Measurements from ENCODE around the gene AZU1.
"Not testable (repeated sequence)": the region's sequence is repeated elsewhere in the genome, so short reads cannot be mapped to it uniquely, and the experiment has no call there.

AZU1 gene

DNA sequence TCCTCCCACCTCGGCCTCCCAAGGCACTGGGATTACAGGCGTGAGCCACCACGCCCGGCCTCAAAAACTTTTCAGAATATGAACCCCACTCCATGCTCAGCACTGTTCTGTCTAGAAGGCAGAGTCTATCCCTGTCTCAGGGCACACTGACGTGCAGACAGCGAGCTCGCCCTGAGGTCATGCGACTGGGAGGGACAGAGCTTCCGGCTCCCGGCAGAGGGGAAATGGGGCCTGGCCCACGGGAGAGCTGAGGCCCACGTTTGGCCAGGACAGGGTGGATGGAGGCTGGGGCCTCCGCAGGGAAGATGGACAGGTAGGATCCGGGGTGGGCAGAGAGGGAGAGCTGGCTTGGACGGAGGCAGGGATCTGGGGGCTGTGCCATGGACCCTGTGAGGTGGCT, 2.8 kb upstream of the AZU1 start:
- peaks cover 5% of the 10 kb centered on the region for H3K27me3 ChIP-seq (ENCODE audit: low read depth, low read length)
- no peak overlapping the region for H3K4me3 ChIP-seq (ENCODE audit: low read depth in 1 of 2, low read length in 2 of 2)
- no peak overlapping the region for H3K27ac ChIP-seq (ENCODE audit: low read length)
- no peaks in the 10 kb centered on the region for H3K36me3 ChIP-seq (ENCODE audit: control insufficient read depth in 1 of 2, insufficient read depth in 2 of 2, low read length in 2 of 2)
- no peaks in the 10 kb centered on the region for H3K9me3 ChIP-seq (ENCODE audit: control insufficient read depth in 1 of 2, low read length in 2 of 2)
- H3K4me1 ChIP-seq (ENCODE audit: control insufficient read depth in 1 of 2, insufficient read depth in 2 of 2, low read length in 2 of 2), result peaks cover 0 to 15% of the 10 kb centered on the region in 2 donors

DNA sequence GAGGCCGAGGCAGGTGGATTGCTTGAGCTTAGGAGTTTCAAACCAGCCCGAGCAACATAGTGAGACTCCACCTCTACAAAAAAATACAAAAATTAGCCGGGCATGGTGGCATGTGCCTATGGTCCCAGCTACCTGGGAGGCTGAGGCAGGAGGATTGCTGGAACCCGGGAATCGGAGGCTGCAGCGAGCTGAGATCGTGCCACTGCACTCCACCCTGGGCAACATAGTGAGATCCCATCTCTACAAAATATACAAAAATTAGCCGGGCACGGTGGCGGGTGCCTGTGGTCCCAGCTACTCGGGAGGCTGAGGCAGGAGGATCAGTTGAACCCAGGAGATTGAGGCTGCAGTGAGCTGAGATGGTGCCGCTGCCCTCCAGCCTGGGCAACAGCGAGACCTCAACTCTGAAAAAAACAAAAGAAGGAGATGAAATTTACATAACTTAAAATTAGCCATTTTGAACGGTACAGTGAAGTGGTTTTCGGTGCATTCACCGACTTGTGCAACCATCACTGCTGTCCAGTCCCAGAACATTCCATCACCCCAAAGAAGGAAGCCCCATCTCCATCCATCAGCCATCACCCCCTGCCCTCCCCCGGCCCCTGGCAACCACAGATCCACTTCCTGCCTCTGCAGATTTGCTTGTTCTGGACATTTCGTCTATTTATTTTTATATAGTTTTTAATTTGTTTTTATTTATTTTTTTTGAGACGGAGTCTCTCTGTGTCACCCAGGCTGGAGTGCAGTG, 1.6 kb upstream of the AZU1 start:
- Histone ChIP-seq H3K36me3 (ENCODE audit: control insufficient read depth in 1 of 2, insufficient read depth in 2 of 2, low read length in 2 of 2) (no peaks in the 10 kb centered on the region), H3K4me1 (ENCODE audit: control insufficient read depth in 1 of 2, insufficient read depth in 2 of 2, low read length in 2 of 2) (peaks cover 0 to 15% of the 10 kb centered on the region in 2 donors), H3K27me3 (ENCODE audit: low read depth, low read length) (peaks cover 5% of the 10 kb centered on the region), H3K27ac (ENCODE audit: low read length) (no peak overlapping the region), H3K4me3 (ENCODE audit: low read depth in 1 of 2, low read length in 2 of 2) (no peak overlapping the region), H3K9me3 (ENCODE audit: control insufficient read depth in 1 of 2, low read length in 2 of 2) (no peaks in the 10 kb centered on the region)

DNA sequence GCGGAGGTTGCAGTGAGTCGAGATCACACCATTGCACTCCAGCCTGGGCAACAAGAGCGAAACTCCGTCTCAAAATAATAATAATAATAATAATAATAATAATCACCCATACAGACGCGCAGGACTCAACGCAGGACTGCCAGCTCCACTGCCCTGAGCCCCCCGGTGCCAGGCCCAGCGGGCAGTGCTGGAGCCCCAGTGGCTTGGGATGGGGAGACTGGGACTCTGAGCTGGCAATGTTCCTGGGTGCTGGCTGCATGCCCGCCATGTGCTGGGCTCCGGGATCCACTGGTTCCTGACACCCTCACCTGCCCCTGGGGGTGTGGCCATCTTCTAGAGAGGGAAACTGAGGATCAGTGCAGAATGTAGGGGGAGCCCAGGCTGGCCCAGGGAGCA, 325 bp upstream of the AZU1 start:
- H3K4me1 ChIP-seq (ENCODE audit: control insufficient read depth in 1 of 2, insufficient read depth in 2 of 2, low read length in 2 of 2), result peaks cover 0 to 3% of the 10 kb centered on the region in 2 donors

DNA sequence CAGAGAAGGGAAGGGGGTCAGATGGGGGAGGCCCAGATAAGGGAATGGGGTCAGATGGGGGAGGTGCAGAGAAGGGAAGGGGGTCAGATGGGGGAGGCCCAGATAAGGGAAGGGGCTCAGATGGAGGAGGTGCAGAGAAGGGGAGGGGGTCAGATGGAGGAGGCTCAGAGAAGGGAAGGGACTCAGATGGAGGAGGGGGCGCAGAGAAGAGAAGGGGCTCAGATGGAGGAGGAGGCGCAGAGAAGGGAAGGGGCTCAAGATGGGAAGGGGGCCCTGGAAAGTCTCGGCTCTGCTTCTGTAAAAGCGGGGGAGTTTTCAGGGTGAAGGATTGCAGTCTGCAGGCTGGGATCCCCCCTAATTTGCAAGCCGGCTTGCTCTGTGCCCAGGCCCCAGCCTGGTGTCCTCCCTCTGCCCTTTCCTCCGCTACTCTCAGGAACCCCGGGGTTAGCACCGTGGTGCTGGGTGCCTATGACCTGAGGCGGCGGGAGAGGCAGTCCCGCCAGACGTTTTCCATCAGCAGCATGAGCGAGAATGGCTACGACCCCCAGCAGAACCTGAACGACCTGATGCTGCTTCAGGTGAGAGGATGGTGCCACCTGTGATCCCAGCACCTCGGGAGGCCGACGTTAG, 1.6 kb downstream of the AZU1 start:
- H3K4me3 ChIP-seq (ENCODE audit: low read depth in 1 of 2, low read length in 2 of 2), result no peak overlapping the region
- no peaks in the 10 kb centered on the region for H3K9me3 ChIP-seq (ENCODE audit: control insufficient read depth in 1 of 2, low read length in 2 of 2)
- no peaks in the 10 kb centered on the region for H3K36me3 ChIP-seq (ENCODE audit: control insufficient read depth in 1 of 2, insufficient read depth in 2 of 2, low read length in 2 of 2)
- H3K4me1 ChIP-seq (ENCODE audit: control insufficient read depth in 1 of 2, insufficient read depth in 2 of 2, low read length in 2 of 2), result no peaks in the 10 kb centered on the region
- H3K27ac ChIP-seq (ENCODE audit: low read length), result no peak overlapping the region
- no peaks in the 10 kb centered on the region for H3K27me3 ChIP-seq (ENCODE audit: low read depth, low read length)

More for the DNA sequence above, 325 bp upstream of the AZU1 start:
- H3K36me3 ChIP-seq (ENCODE audit: control insufficient read depth in 1 of 2, insufficient read depth in 2 of 2, low read length in 2 of 2), result no peaks in the 10 kb centered on the region
- no peak overlapping the region for H3K27ac ChIP-seq (ENCODE audit: low read length)
- H3K4me3 ChIP-seq (ENCODE audit: low read depth in 1 of 2, low read length in 2 of 2), result no peak overlapping the region
- H3K9me3 ChIP-seq (ENCODE audit: control insufficient read depth in 1 of 2, low read length in 2 of 2), result no peaks in the 10 kb centered on the region
- peaks cover 5% of the 10 kb centered on the region for H3K27me3 ChIP-seq (ENCODE audit: low read depth, low read length)

DNA sequence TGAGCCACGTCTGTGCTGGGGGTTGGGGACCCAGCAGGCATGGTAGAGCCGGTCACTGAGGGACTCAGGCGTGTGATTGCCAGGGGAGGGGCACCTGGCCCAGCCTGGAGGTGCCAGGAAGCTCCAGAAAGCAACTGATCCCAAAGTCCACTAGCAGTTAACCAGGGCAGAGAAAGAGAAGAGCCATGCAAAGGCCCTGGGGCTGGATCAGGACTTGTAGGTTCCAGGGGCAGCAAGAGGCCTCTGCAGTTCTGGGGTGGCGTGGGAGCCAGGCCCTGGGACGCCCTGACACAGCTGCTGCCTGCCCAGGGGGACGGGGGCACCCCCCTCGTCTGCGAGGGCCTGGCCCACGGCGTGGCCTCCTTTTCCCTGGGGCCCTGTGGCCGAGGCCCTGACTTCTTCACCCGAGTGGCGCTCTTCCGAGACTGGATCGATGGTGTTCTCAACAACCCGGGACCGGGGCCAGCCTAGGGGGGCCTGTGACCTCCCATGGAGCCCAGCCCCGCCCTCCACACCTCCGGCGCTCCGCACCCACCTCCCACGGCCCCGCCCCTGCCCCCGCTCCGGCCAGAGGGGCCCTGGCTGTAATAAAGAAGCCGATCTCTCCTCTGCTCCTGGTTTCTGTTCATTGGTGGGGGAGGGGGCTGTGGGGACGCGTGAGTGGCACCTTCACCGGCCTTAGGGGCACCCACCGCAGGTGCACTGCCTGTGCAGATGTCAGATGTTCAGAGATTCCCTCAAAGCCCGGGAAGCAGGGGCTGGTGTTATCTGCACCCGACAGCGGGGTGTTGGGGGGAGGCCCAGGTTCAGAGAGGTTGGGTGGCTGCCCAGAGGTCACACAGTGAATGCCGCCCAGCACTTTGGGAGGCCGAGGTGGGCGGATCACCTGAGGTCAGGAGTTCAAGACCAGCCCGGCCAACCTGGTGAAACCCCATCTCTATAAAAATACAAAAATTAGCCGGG, 4.1 kb downstream of the AZU1 start:
- Histone ChIP-seq H3K9me3 (ENCODE audit: control insufficient read depth in 1 of 2, low read length in 2 of 2) (no peaks in the 10 kb centered on the region), H3K36me3 (ENCODE audit: control insufficient read depth in 1 of 2, insufficient read depth in 2 of 2, low read length in 2 of 2) (no peaks in the 10 kb centered on the region), H3K4me1 (ENCODE audit: control insufficient read depth in 1 of 2, insufficient read depth in 2 of 2, low read length in 2 of 2) (no peaks in the 10 kb centered on the region), H3K27ac (ENCODE audit: low read length) (no peak overlapping the region), H3K4me3 (ENCODE audit: low read depth in 1 of 2, low read length in 2 of 2) (no peak overlapping the region), H3K27me3 (ENCODE audit: low read depth, low read length) (peaks cover 7% of the 10 kb centered on the region)

DNA sequence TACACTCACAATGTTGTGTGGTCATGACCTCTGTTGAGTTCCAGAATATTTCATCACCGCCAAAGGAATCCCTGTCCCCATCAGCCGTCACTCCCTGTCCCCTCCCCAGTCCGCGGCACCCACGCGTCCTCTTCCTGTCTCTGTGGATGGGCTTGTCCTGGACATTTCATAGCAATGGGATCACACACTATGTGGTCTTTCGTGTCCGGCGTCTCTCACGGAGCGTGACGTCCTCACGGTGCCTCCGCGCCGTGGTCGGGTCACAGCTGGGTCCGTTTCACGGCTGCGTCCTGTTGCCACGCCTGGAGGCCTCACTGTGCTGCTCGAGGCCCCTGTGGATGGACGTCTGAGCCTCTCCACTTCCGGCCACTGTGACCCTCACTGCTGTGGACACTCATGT, 6.6 kb downstream of the AZU1 start:
- H3K4me3 ChIP-seq (ENCODE audit: low read depth in 1 of 2, low read length in 2 of 2), result no peak overlapping the region
- H3K36me3 ChIP-seq (ENCODE audit: control insufficient read depth in 1 of 2, insufficient read depth in 2 of 2, low read length in 2 of 2), result no peaks in the 10 kb centered on the region
- no peaks in the 10 kb centered on the region for H3K9me3 ChIP-seq (ENCODE audit: control insufficient read depth in 1 of 2, low read length in 2 of 2)
- H3K27ac ChIP-seq (ENCODE audit: low read length), result no peak overlapping the region
- H3K4me1 ChIP-seq (ENCODE audit: control insufficient read depth in 1 of 2, insufficient read depth in 2 of 2, low read length in 2 of 2), result no peaks in the 10 kb centered on the region
- peaks cover 7% of the 10 kb centered on the region for H3K27me3 ChIP-seq (ENCODE audit: low read depth, low read length)

DNA sequence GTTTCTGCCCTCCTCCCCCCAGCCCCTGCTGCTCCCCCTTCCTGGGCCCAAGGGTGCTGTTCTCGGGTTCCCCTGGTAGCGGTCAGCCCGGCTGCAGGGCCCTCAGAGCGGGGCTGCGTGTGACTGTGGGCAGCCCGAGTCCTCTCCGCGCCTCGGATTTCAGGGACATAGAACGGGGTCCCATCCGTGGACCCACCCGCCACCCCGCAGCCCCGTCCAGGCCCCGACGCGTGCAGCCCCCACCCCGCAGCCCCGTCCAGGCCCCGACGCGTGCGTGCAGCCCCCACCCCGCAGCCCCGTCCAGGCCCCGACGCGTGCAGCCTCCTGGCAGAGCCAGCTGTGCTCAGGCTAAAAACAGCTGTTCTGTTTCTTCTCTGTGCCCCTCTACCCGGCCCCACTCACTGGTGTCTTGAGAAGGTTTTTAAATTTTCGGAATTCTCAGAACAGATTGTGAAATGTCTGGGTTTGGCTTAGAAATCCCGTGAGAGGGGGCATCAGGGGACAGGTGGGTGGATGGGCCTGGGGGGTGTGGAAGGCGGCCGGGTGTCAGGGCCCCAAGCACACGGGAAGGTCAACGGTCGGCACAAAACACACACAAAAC, 7.7 kb downstream of the AZU1 start:
- no peak overlapping the region for H3K4me3 ChIP-seq (ENCODE audit: low read depth in 1 of 2, low read length in 2 of 2)
- no peaks in the 10 kb centered on the region for H3K36me3 ChIP-seq (ENCODE audit: control insufficient read depth in 1 of 2, insufficient read depth in 2 of 2, low read length in 2 of 2)
- peaks cover 7% of the 10 kb centered on the region for H3K27me3 ChIP-seq (ENCODE audit: low read depth, low read length)
- no peak overlapping the region for H3K27ac ChIP-seq (ENCODE audit: low read length)
- no peaks in the 10 kb centered on the region for H3K9me3 ChIP-seq (ENCODE audit: control insufficient read depth in 1 of 2, low read length in 2 of 2)
- no peaks in the 10 kb centered on the region for H3K4me1 ChIP-seq (ENCODE audit: control insufficient read depth in 1 of 2, insufficient read depth in 2 of 2, low read length in 2 of 2)

DNA sequence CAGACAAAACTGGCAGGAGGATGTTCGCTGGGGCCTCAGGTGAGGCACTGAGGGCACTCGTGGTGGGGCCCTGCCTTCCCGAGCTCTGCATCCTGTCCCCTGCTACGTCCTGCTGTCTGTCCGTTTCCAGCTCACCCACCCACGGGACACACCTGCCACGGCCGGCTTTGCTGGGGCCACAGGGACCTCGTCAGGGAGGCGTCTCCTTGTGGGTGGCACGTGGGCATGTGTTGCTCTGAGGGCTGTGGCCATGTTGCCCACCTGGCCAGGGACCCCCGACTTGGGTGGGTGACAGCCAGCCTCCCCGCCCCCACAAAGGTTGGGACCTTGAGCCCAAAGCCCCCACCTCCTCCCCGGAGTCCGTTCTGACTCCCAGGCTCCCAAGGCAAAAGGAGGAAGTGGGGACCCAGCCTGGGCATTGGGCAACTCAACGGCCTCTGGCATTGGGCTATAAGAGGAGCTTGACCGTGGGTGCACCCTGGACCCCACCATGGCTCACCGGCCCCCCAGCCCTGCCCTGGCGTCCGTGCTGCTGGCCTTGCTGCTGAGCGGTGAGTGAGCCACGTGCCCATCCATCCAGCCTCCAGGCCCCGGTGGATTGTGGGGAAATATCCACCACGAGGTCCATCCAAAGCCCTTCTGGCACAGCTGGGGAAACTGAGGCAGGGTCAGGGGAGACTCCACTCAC, 13.0 kb downstream of the AZU1 start, which contains the start of gene PRTN3:
PRTN3 (plus strand) TSS at position 481 of the 688 bp plus-strand sequence; CDS start at position 491, 10 bp downstream.
- H3K27me3 ChIP-seq (ENCODE audit: low read depth, low read length), result peaks cover 7% of the 10 kb centered on the region
- H3K27ac ChIP-seq (ENCODE audit: low read length), result no peak within 1 kb of the TSS

DNA sequence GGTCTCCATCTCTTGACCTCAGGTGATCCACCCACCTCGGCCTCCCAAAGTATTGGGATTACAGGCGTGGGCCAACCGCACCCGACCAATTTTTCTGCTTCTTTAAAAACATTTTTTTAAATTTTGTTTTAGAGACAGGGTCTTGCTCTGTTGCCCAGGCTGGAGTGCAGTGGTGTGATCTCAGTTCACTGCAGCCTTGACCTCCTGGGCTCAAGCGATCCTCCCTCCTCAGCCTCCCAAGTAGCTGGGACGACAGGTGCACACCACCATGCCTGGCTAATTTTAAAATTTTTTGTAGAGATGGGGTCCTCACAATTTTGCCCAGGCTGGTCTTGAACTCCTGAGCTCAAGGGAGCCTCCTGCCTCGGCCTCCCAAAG, 15.2 kb downstream of the AZU1 start:
- H3K27me3 ChIP-seq (ENCODE audit: low read depth, low read length); H3K36me3 ChIP-seq (ENCODE audit: control insufficient read depth in 1 of 2, insufficient read depth in 2 of 2, low read length in 2 of 2); H3K9me3 ChIP-seq (ENCODE audit: control insufficient read depth in 1 of 2, low read length in 2 of 2); H3K27ac ChIP-seq (ENCODE audit: low read length); H3K4me3 ChIP-seq (ENCODE audit: low read depth in 1 of 2, low read length in 2 of 2): not testable (repeated sequence)
- peaks cover 0 to 11% of the 10 kb centered on the region in 2 donors for H3K4me1 ChIP-seq (ENCODE audit: control insufficient read depth in 1 of 2, insufficient read depth in 2 of 2, low read length in 2 of 2)

More for the DNA sequence above, 13.0 kb downstream of the AZU1 start, which contains the start of gene PRTN3:
- H3K4me1 ChIP-seq (ENCODE audit: control insufficient read depth in 1 of 2, insufficient read depth in 2 of 2, low read length in 2 of 2), result peaks cover 0 to 9% of the 10 kb centered on the region in 2 donors
- no peaks in the 10 kb centered on the region for H3K36me3 ChIP-seq (ENCODE audit: control insufficient read depth in 1 of 2, insufficient read depth in 2 of 2, low read length in 2 of 2)
- H3K4me3 ChIP-seq (ENCODE audit: low read depth in 1 of 2, low read length in 2 of 2), result no peak within 1 kb of the TSS
- H3K9me3 ChIP-seq (ENCODE audit: control insufficient read depth in 1 of 2, low read length in 2 of 2), result no peaks in the 10 kb centered on the region

DNA sequence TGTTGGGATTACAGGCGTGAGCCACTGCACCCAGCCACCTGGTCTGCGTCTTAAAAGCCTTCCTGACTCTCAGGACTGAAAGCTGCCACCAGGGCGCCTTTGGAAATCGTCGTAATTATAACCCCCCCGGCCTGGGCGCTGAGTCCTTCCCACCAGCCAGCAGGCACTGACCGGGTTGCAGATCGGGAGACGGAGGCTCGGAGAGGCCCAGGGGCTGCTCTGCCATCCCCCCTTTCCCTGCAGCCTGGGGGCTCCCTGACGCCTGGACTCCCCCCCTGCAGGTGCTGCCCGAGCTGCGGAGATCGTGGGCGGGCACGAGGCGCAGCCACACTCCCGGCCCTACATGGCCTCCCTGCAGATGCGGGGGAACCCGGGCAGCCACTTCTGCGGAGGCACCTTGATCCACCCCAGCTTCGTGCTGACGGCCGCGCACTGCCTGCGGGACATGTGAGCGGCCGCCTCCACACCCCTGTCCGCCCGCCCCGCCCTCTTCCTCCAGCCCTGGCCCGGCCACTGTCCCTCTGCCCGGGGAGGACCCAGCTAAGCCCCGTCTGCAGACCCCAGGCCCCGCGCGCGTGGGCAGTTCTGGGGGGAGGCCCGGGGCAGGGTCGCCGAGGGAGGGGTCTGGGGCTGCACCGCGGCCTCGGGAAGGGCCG, 15.7 kb downstream of the AZU1 start:
- Histone ChIP-seq H3K27me3 (ENCODE audit: low read depth, low read length) (no peaks in the 10 kb centered on the region), H3K9me3 (ENCODE audit: control insufficient read depth in 1 of 2, low read length in 2 of 2) (no peaks in the 10 kb centered on the region), H3K27ac (ENCODE audit: low read length) (no peak overlapping the region), H3K36me3 (ENCODE audit: control insufficient read depth in 1 of 2, insufficient read depth in 2 of 2, low read length in 2 of 2) (no peaks in the 10 kb centered on the region), H3K4me3 (ENCODE audit: low read depth in 1 of 2, low read length in 2 of 2) (peak overlapping the region in 1 of 2 donors; percentile 30), H3K4me1 (ENCODE audit: control insufficient read depth in 1 of 2, insufficient read depth in 2 of 2, low read length in 2 of 2) (peaks cover 0 to 14% of the 10 kb centered on the region in 2 donors)
